H9 (cell line): Measurements from ENCODE around the gene NBEA. TPM values are rescaled to one million over a fixed set of nuclear protein-coding genes. Genes with fewer than 3 reads are reported as not detected.

Experiments
- DNase-seq: peaks from one replicate; pipeline ENCODE4 v3.0.0-alpha.2; 2017
- H2AFZ ChIP-seq: one replicate; pipeline ENCODE4 v1.6.1; 2013; ENCODE audit warnings: mild to moderate bottlenecking, low read length, control low read depth, moderate library complexity
- H2AK5ac ChIP-seq: 2 replicates; pipeline ENCODE4 v1.6.1; 2013; ENCODE audit warnings: low read length, control low read depth, mixed read lengths; ENCODE audit not compliant: insufficient read length
- H2BK120ac ChIP-seq: one replicate; pipeline ENCODE4 v1.6.1; 2013; ENCODE audit warnings: low read depth, mild to moderate bottlenecking, low read length, control low read depth, inconsistent platforms; ENCODE audit not compliant: poor library complexity, severe bottlenecking
- H2BK12ac ChIP-seq: 2 replicates; pipeline ENCODE4 v1.6.1; 2013; ENCODE audit warnings: low read length, control low read depth, mixed read lengths, low read depth; ENCODE audit not compliant: insufficient read length
- H2BK15ac ChIP-seq: 2 replicates; pipeline ENCODE4 v1.6.1; 2013; ENCODE audit warnings: low read depth, low read length, control low read depth
- H2BK20ac ChIP-seq: one replicate; pipeline ENCODE4 v1.6.1; 2013; ENCODE audit warnings: low read depth, mild to moderate bottlenecking, low read length, control low read depth, inconsistent platforms; ENCODE audit not compliant: poor library complexity, severe bottlenecking
- H2BK5ac ChIP-seq: 2 replicates; pipeline ENCODE4 v1.6.1; 2013; ENCODE audit warnings: low read length, control low read depth, mixed read lengths; ENCODE audit not compliant: insufficient read length
- H3K14ac ChIP-seq: 2 replicates; pipeline ENCODE4 v1.6.1; 2013; ENCODE audit warnings: low read length, control low read depth; ENCODE audit not compliant: insufficient read depth
- H3K18ac ChIP-seq: 2 replicates; pipeline ENCODE4 v1.6.1; 2013; ENCODE audit warnings: low read depth, mild to moderate bottlenecking, mixed read lengths, low read length, control low read depth; ENCODE audit not compliant: insufficient read length
- H3K23ac ChIP-seq: 2 replicates; pipeline ENCODE4 v1.6.1; 2013; ENCODE audit warnings: low read length, control low read depth, mixed read lengths, low read depth; ENCODE audit not compliant: insufficient read length
- H3K23me2 ChIP-seq: 2 replicates; pipeline ENCODE4 v1.6.1; 2013; ENCODE audit warnings: low read depth, mild to moderate bottlenecking, mixed read lengths, low read length, control low read depth; ENCODE audit not compliant: insufficient read length, poor library complexity, severe bottlenecking
- H3K27ac ChIP-seq: 2 replicates; pipeline ENCODE4 v1.5.1; 2013; ENCODE audit warnings: low read length, control low read depth, mixed read lengths, low read depth; ENCODE audit not compliant: insufficient read length
- H3K27me3 ChIP-seq: 2 replicates; pipeline ENCODE4 v1.6.1; 2013; ENCODE audit warnings: low read length, control low read depth, inconsistent platforms; ENCODE audit not compliant: insufficient read depth
- H3K4ac ChIP-seq: 2 replicates; pipeline ENCODE4 v1.6.1; 2013; ENCODE audit warnings: low read depth, mild to moderate bottlenecking, control low read depth, inconsistent platforms, low read length, moderate library complexity
- H3K4me1 ChIP-seq: 2 replicates; pipeline ENCODE4 v1.6.1; 2013; ENCODE audit warnings: low read length, control low read depth, inconsistent platforms; ENCODE audit not compliant: insufficient read depth
- H3K4me2 ChIP-seq: 2 replicates; pipeline ENCODE4 v1.6.1; 2013; ENCODE audit warnings: low read length, control low read depth, mixed read lengths; ENCODE audit not compliant: insufficient read length, insufficient read depth
- H3K56ac ChIP-seq: 2 replicates; pipeline ENCODE4 v1.6.1; 2013; ENCODE audit warnings: low read depth, mild to moderate bottlenecking, mixed read lengths, low read length, control low read depth; ENCODE audit not compliant: insufficient read length
- H3K79me1 ChIP-seq: 2 replicates; pipeline ENCODE4 v1.6.1; 2013; ENCODE audit warnings: low read depth, mild to moderate bottlenecking, moderate library complexity, low read length, control low read depth, inconsistent platforms; ENCODE audit not compliant: insufficient read depth, poor library complexity, severe bottlenecking
- H3K79me2 ChIP-seq: 2 replicates; pipeline ENCODE4 v1.6.1; 2013; ENCODE audit warnings: low read length, control low read depth, inconsistent platforms; ENCODE audit not compliant: insufficient read depth
- H3K9ac ChIP-seq: 2 replicates; pipeline ENCODE4 v1.6.1; 2013; ENCODE audit warnings: low read length, control low read depth, mixed read lengths; ENCODE audit not compliant: insufficient read length; ENCODE audit errors: extremely low read depth
- H3K9me3 ChIP-seq: one replicate; pipeline ENCODE4 v1.6.1; 2013; ENCODE audit warnings: low read depth, low read length, inconsistent platforms; ENCODE audit not compliant: control insufficient read depth
- H3T11ph ChIP-seq: one replicate; pipeline ENCODE4 v1.6.1; 2013; ENCODE audit warnings: mild to moderate bottlenecking, low read length, control low read depth, inconsistent platforms
- H4K20me1 ChIP-seq: one replicate; pipeline ENCODE4 v1.6.1; 2013; ENCODE audit not compliant: control insufficient read depth, insufficient read length, insufficient read depth
- H4K5ac ChIP-seq: 2 replicates; pipeline ENCODE4 v1.6.1; 2013; ENCODE audit warnings: low read depth, mild to moderate bottlenecking, mixed read lengths, low read length, control low read depth; ENCODE audit not compliant: insufficient read length
- H4K8ac ChIP-seq: replicated peaks from 2 replicates; pipeline ENCODE4 v1.6.1; 2013; ENCODE audit warnings: low read length, control low read depth, mixed read lengths, low read depth; ENCODE audit not compliant: insufficient read length
- H4K91ac ChIP-seq: 2 replicates; pipeline ENCODE4 v1.6.1; 2013; ENCODE audit warnings: low read depth, mild to moderate bottlenecking, moderate library complexity, mixed read lengths, low read length, control low read depth; ENCODE audit not compliant: insufficient read length
- H3K27ac Mint-ChIP-seq, 3 experiments: 2 replicates in 2 of 3; 3 replicates in 1 of 3; pipeline ENCODE4 v1.8.0; 2020 to 2021; ENCODE audit warnings: mixed read lengths in 3 of 3, mild to moderate bottlenecking in 1 of 3, moderate library complexity in 1 of 3
- H3K27me3 Mint-ChIP-seq: 2 replicates; pipeline ENCODE4 v1.8.0; 2021; ENCODE audit warnings: low read depth, mild to moderate bottlenecking, moderate library complexity, mixed read lengths
- H3K36me3 Mint-ChIP-seq, 3 experiments: 2 replicates in 2 of 3; 3 replicates in 1 of 3; pipeline ENCODE4 v1.8.0; 2020 to 2021; ENCODE audit warnings: low read depth in 3 of 3, mixed read lengths in 3 of 3; ENCODE audit not compliant: insufficient read depth in 1 of 3
- H3K4me1 Mint-ChIP-seq, 2 experiments: 2 replicates each; pipeline ENCODE4 v1.8.0; 2020; ENCODE audit warnings: mixed read lengths in 2 of 2
- H3K4me3 Mint-ChIP-seq, 2 experiments: 2 replicates in 1 of 2; 3 replicates in 1 of 2; pipeline ENCODE4 v1.8.0; 2020 to 2021; ENCODE audit warnings: mild to moderate bottlenecking in 2 of 2, mixed read lengths in 2 of 2, moderate library complexity in 1 of 2
- H3K9me3 Mint-ChIP-seq, 2 experiments: 2 replicates in 1 of 2; 3 replicates in 1 of 2; pipeline ENCODE4 v1.8.0; 2020; ENCODE audit warnings: mild to moderate bottlenecking in 2 of 2, mixed read lengths in 2 of 2, moderate library complexity in 1 of 2
- WGBS: extraction: QIAGEN DNeasy Blood & Tissue Kit; methylation state at CpG from one replicate; pipeline ENCODE4 v1.1.7; 2013; ENCODE audit warnings: missing lambda C conversion rate, low lambda C conversion rate, mixed read lengths; ENCODE audit not compliant: insufficient read length; ENCODE audit errors: extremely low coverage; 5-methylcytosine and 5-hydroxymethylcytosine counted together
- total RNA-seq: library from RNA; stranded (reverse); gene quantifications from 2 replicates; pipeline ENCODE4 v1.2.1, GENCODE V29; 2021
- TF ChIP-seq, protein P1 (sequence below): fragments of 200-600 bp; sonication (generic); conservative IDR thresholded peaks from 3 replicates; pipeline ENCODE4 v1.8.0; 2021; ENCODE audit warnings: antibody characterized with exemption, mild to moderate bottlenecking

Gene NBEA
- total RNA-seq, 1 experiment from 2014 or later: 17.3 TPM

DNA sequence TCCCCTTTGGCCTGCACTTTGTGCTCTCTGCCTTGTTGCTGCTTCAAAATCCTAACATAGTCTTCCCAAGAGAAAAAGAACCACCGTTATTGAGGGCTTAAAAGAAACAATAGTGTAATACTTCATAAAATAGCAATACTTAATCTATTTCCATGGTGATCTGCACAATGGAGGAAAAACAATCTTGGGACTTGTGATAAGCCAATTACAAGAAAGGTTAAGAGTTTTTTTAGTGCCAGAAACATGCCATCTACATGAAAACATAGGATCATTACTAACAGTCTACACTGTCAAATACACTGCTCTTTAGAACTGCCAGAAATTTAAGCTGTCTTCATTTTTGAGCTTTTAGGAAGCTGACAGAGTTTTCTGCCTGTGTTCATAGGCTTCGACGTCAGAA is 588.5 kb downstream of the NBEA start:
- H3K14ac ChIP-seq: no peak overlapping the region
- H3T11ph ChIP-seq: no peak overlapping the region
- H3K79me1 ChIP-seq: no peaks in the 10 kb centered on the region
- H3K4me3 Mint-ChIP-seq: no peak overlapping the region
- H3K4me1 Mint-ChIP-seq: peaks cover 5 to 11% of the 10 kb centered on the region in 2 experiments
- no peak overlapping the region for H3K56ac ChIP-seq
- no peaks in the 10 kb centered on the region for H4K20me1 ChIP-seq
- no peaks in the 10 kb centered on the region for H3K9me3 ChIP-seq
- no peaks in the 10 kb centered on the region for H3K36me3 Mint-ChIP-seq
- peak overlapping the region in 2 of 3 experiments; percentile 25 to 32; a peak in 1 of 7 replicates for H3K27ac Mint-ChIP-seq
- H3K4me2 ChIP-seq: no peak overlapping the region
- no peak overlapping the region for H4K91ac ChIP-seq
- no peak overlapping the region for H3K27ac ChIP-seq
- no peaks in the 10 kb centered on the region for H3K4me1 ChIP-seq
- TF ChIP-seq, protein P1, sequence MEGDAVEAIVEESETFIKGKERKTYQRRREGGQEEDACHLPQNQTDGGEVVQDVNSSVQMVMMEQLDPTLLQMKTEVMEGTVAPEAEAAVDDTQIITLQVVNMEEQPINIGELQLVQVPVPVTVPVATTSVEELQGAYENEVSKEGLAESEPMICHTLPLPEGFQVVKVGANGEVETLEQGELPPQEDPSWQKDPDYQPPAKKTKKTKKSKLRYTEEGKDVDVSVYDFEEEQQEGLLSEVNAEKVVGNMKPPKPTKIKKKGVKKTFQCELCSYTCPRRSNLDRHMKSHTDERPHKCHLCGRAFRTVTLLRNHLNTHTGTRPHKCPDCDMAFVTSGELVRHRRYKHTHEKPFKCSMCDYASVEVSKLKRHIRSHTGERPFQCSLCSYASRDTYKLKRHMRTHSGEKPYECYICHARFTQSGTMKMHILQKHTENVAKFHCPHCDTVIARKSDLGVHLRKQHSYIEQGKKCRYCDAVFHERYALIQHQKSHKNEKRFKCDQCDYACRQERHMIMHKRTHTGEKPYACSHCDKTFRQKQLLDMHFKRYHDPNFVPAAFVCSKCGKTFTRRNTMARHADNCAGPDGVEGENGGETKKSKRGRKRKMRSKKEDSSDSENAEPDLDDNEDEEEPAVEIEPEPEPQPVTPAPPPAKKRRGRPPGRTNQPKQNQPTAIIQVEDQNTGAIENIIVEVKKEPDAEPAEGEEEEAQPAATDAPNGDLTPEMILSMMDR: no peak
- no peaks in the 10 kb centered on the region for H3K23me2 ChIP-seq
- no peaks in the 10 kb centered on the region for H3K27me3 ChIP-seq
- no peak overlapping the region for H3K4ac ChIP-seq
- H2BK120ac ChIP-seq: no peak overlapping the region
- no peaks in the 10 kb centered on the region for H3K9me3 Mint-ChIP-seq
- DNase-seq: no peak
- H4K8ac ChIP-seq: no peak overlapping the region
- H3K18ac ChIP-seq: no peak overlapping the region
- H2BK15ac ChIP-seq: no peak overlapping the region
- H3K79me2 ChIP-seq: no peaks in the 10 kb centered on the region
- no peak overlapping the region for H2AK5ac ChIP-seq
- no peak overlapping the region for H2BK5ac ChIP-seq
- H3K23ac ChIP-seq: no peak overlapping the region
- no peak overlapping the region for H2BK20ac ChIP-seq
- no peak overlapping the region for H4K5ac ChIP-seq
- no peak overlapping the region for H2BK12ac ChIP-seq
- no CpG with 5 or more reads among the region's 3 CpGs for WGBS
- H2AFZ ChIP-seq: no peak overlapping the region
- no peaks in the 10 kb centered on the region for H3K27me3 Mint-ChIP-seq
- no peak overlapping the region for H3K9ac ChIP-seq
